HEK293 (cell line): Measurements from ENCODE around the gene KIAA0513.

Source experiments
- CTCF ChIP-seq: fragments of 450-650 bp; formaldehyde crosslinking; IDR thresholded peaks from 2 replicates; pipeline ENCODE4 v1.5.1; 2016; ENCODE audit warnings: missing biosample characterization, missing genetic modification characterization
- PRDM1 ChIP-seq: fragments of 450-650 bp; formaldehyde crosslinking; IDR thresholded peaks from 2 replicates; pipeline ENCODE4; 2016; ENCODE audit warnings: missing biosample characterization, missing genetic modification characterization
- PRDM10 ChIP-seq: fragments of 450-650 bp; formaldehyde crosslinking; IDR thresholded peaks from 2 replicates; pipeline ENCODE4 v1.5.1; 2016; ENCODE audit warnings: missing biosample characterization, missing genetic modification characterization
- ZNF148 ChIP-seq: fragments of 450-650 bp; formaldehyde crosslinking; IDR thresholded peaks from 2 replicates; pipeline ENCODE4 v1.5.0; 2017; ENCODE audit warnings: missing biosample characterization, missing genetic modification characterization, borderline replicate concordance
- ZNF169 ChIP-seq: fragments of 450-650 bp; formaldehyde crosslinking; IDR thresholded peaks from 2 replicates; pipeline ENCODE4 v1.5.1; 2016; ENCODE audit warnings: missing biosample characterization, missing genetic modification characterization
- ZNF510 ChIP-seq: fragments of 450-650 bp; formaldehyde crosslinking; IDR thresholded peaks from 2 replicates; pipeline ENCODE4 v1.5.1; 2018; ENCODE audit warnings: mild to moderate bottlenecking, missing genetic modification characterization, missing biosample characterization; ENCODE audit not compliant: insufficient replicate concordance
- ZNF768 ChIP-seq: fragments of 450-650 bp; formaldehyde crosslinking; IDR thresholded peaks from 2 replicates; pipeline ENCODE4 v1.5.1; 2018; ENCODE audit warnings: missing biosample characterization, mild to moderate bottlenecking, missing genetic modification characterization
- ZNF777 ChIP-seq: fragments of 450-650 bp; formaldehyde crosslinking; IDR thresholded peaks from 2 replicates; pipeline ENCODE4 v1.5.1; 2017; ENCODE audit warnings: missing biosample characterization, missing genetic modification characterization, borderline replicate concordance

- TF ChIP-seq CTCF (peak; percentile 86), ZNF169 (tag by site-specific recombination) (no peak), PRDM1 (tag by site-specific recombination) (no peak), PRDM10 (no peak), ZNF768 (tag by site-specific recombination) (no peak), ZNF148 (no peak), ZNF510 (no peak), ZNF777 (tag by site-specific recombination) (no peak)
Measured at GRCh38 chr16:85086347-85087291, 59.0 kb downstream of the KIAA0513 start.
